ENCODE measurements around the gene UGT8.
A peak's percentile ranks its signal among the peaks of the same experiment; 100 is the strongest.

Gene UGT8

DNA sequence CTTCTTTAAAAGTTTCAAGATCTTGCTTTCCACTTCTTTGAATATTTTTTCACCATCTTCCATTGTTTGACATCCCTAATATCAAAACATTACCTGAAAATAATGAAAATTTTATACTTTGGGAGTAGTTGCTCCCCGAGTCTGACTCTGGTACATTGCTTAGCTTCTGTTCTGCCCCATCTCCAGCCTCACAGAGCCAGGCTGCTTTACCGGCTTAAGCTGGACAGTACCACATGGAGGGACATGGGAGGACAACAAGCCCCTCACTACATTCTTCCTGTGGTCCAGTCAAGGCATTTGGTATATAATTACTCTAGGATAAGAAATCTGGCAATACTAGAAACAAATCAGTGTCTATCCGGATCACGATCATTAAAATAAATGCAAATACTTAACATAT lies 60.2 kb downstream of the UGT8 start:
- no peak overlapping the region for H3K27ac ChIP-seq (replicated peaks; ENCODE audit: low read length)
- no peak overlapping the region for H3K9ac ChIP-seq (ENCODE audit: low read depth, low read length, poor library complexity)
- no peak overlapping the region for H2BK12ac ChIP-seq (ENCODE audit: low read length)
- H4K91ac ChIP-seq (ENCODE audit: low read depth, low read length, poor library complexity): no peak overlapping the region
- H3K27me3 ChIP-seq (ENCODE audit: control insufficient read depth in 3 of 3, insufficient read depth in 3 of 3, low read depth in 1 of 3, low read length in 3 of 3): no peaks in the 10 kb centered on the region
- no peak overlapping the region for H3K14ac ChIP-seq (ENCODE audit: low read length)
- H2BK15ac ChIP-seq (ENCODE audit: low read length): no peak overlapping the region
- no peaks in the 10 kb centered on the region for H3K79me1 ChIP-seq (ENCODE audit: low read depth, low read length)
- no peak overlapping the region for H3K23ac ChIP-seq (ENCODE audit: low read depth, low read length, poor library complexity)
- no peak overlapping the region for H2BK5ac ChIP-seq (ENCODE audit: low read length)
- H3K4me1 ChIP-seq (ENCODE audit: control insufficient read depth in 2 of 2, insufficient read depth in 1 of 2, low read depth in 1 of 2, low read length in 2 of 2): no peaks in the 10 kb centered on the region
- H3K9me3 ChIP-seq (replicated peaks in 1 of 2; ENCODE audit: control insufficient read depth in 2 of 2, insufficient read depth in 1 of 2, low read depth in 1 of 2, low read length in 2 of 2): no peaks in the 10 kb centered on the region
- no peak overlapping the region for H3K18ac ChIP-seq (ENCODE audit: low read length)
- H2AFZ ChIP-seq (ENCODE audit: low read length): no peak overlapping the region
- no CpG with 5 or more reads among the region's 4 CpGs for WGBS, 2 donors (ENCODE audit: extremely low coverage in 2 of 2, insufficient read length in 2 of 2, insufficient replicate concordance in 1 of 2)
- H3K36me3 ChIP-seq (replicated peaks in 1 of 2; ENCODE audit: control insufficient read depth in 2 of 2, insufficient read depth in 2 of 2, low read length in 2 of 2): no peaks in the 10 kb centered on the region
- no peak overlapping the region for H2BK120ac ChIP-seq (ENCODE audit: low read depth, low read length)
- H2AK5ac ChIP-seq (ENCODE audit: low read depth, low read length): no peak overlapping the region
- H3K4me3 ChIP-seq (ENCODE audit: low read length in 2 of 2): no peak overlapping the region
- no peak overlapping the region for H3K4ac ChIP-seq (ENCODE audit: low read length)
- H4K8ac ChIP-seq (ENCODE audit: low read depth, low read length): no peak overlapping the region
- no peak overlapping the region for H3K4me2 ChIP-seq (ENCODE audit: insufficient read depth, low read length, poor library complexity, severe bottlenecking)
- no peak for DNase-seq (ENCODE audit: low spot score)

DNA sequence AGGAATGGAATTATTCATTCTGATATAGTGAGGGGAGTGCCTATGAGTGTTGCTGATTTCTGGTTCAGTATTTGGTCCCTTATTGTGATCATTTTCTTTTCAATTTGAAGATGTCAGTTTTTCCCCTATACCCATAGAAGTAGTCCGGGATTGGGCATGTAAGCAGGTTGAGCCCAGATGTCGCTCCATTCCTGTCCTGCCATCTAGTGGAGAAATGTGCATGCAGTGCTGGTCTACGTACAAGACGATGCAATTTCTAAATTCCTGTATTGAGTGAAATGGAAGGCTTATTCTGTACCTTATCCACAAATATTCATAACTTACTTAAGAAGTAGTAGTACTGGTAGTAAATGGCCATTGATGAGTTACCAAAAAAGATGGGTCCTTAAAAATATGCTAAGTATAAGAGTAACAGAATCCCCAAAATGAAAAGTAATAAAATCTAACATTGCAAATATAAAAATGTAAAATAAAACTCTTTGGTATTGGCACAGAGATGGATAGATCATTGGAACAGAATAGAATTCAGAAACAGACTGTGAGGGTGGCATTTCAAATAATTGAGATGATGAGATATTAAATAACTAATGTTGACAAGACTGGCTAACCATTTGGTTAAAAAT lies 60.9 kb downstream of the UGT8 start:
- no peak overlapping the region for H2BK120ac ChIP-seq (ENCODE audit: low read depth, low read length)
- no peak overlapping the region for H3K14ac ChIP-seq (ENCODE audit: low read length)
- H3K4me2 ChIP-seq (ENCODE audit: insufficient read depth, low read length, poor library complexity, severe bottlenecking): no peak overlapping the region
- WGBS, 2 donors (ENCODE audit: extremely low coverage in 2 of 2, insufficient read length in 2 of 2, insufficient replicate concordance in 1 of 2): no CpG with 5 or more reads among the region's 4 CpGs
- no peak overlapping the region for H2BK5ac ChIP-seq (ENCODE audit: low read length)
- no peak overlapping the region for H3K4me3 ChIP-seq (ENCODE audit: low read length in 2 of 2)
- H3K23ac ChIP-seq (ENCODE audit: low read depth, low read length, poor library complexity): no peak overlapping the region
- DNase-seq (ENCODE audit: low spot score): peak; percentile 53
- H3K4ac ChIP-seq (ENCODE audit: low read length): no peak overlapping the region
- H4K8ac ChIP-seq (ENCODE audit: low read depth, low read length): no peak overlapping the region
- H2BK12ac ChIP-seq (ENCODE audit: low read length): no peak overlapping the region
- H2BK15ac ChIP-seq (ENCODE audit: low read length): no peak overlapping the region
- no peaks in the 10 kb centered on the region for H3K9me3 ChIP-seq (replicated peaks in 1 of 2; ENCODE audit: control insufficient read depth in 2 of 2, insufficient read depth in 1 of 2, low read depth in 1 of 2, low read length in 2 of 2)
- no peak overlapping the region for H2AFZ ChIP-seq (ENCODE audit: low read length)
- no peak overlapping the region for H2AK5ac ChIP-seq (ENCODE audit: low read depth, low read length)
- H3K4me1 ChIP-seq (ENCODE audit: control insufficient read depth in 2 of 2, insufficient read depth in 1 of 2, low read depth in 1 of 2, low read length in 2 of 2): no peaks in the 10 kb centered on the region
- H3K9ac ChIP-seq (ENCODE audit: low read depth, low read length, poor library complexity): no peak overlapping the region
- no peak overlapping the region for H4K91ac ChIP-seq (ENCODE audit: low read depth, low read length, poor library complexity)
- no peak overlapping the region for H3K27ac ChIP-seq (replicated peaks; ENCODE audit: low read length)
- H3K79me1 ChIP-seq (ENCODE audit: low read depth, low read length): no peaks in the 10 kb centered on the region
- peaks cover 0 to under 1% (median 0%) of the 10 kb centered on the region in 3 experiments for H3K27me3 ChIP-seq (ENCODE audit: control insufficient read depth in 3 of 3, insufficient read depth in 3 of 3, low read depth in 1 of 3, low read length in 3 of 3)
- no peak overlapping the region for H3K18ac ChIP-seq (ENCODE audit: low read length)
- no peaks in the 10 kb centered on the region for H3K36me3 ChIP-seq (replicated peaks in 1 of 2; ENCODE audit: control insufficient read depth in 2 of 2, insufficient read depth in 2 of 2, low read length in 2 of 2)

DNA sequence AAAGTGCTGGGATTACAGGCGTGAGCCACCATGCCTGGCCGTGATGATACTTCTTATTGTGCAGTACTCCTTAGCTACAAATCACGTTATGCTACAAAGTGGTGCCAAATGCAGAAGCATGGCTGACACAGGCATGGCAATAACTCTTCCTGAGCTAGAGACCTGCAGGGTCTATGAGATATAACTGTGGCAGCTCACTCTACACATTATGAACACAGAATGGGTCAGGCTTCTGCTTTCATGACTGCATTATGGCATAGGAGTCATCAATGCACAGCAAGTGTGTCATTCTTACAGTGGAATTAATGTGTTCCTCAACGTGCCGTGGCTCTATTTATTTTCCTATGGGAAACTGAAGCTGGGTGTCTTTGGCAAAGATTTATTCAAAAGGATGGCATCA lies 64.5 kb downstream of the UGT8 start:
- DNase-seq (ENCODE audit: low spot score): no peak
- Histone ChIP-seq H3K4me3 (ENCODE audit: low read length in 2 of 2) (no peak overlapping the region), H3K9ac (ENCODE audit: low read depth, low read length, poor library complexity) (no peak overlapping the region), H2BK120ac (ENCODE audit: low read depth, low read length) (no peak overlapping the region), H3K27ac (replicated peaks; ENCODE audit: low read length) (no peak overlapping the region), H4K91ac (ENCODE audit: low read depth, low read length, poor library complexity) (no peak overlapping the region), H4K8ac (ENCODE audit: low read depth, low read length) (no peak overlapping the region), H2BK5ac (ENCODE audit: low read length) (no peak overlapping the region), H3K4me2 (ENCODE audit: insufficient read depth, low read length, poor library complexity, severe bottlenecking) (no peak overlapping the region), H3K4ac (ENCODE audit: low read length) (no peak overlapping the region), H3K79me1 (ENCODE audit: low read depth, low read length) (no peaks in the 10 kb centered on the region), H2AK5ac (ENCODE audit: low read depth, low read length) (no peak overlapping the region), H3K23ac (ENCODE audit: low read depth, low read length, poor library complexity) (no peak overlapping the region), H3K27me3 (ENCODE audit: control insufficient read depth in 3 of 3, insufficient read depth in 3 of 3, low read depth in 1 of 3, low read length in 3 of 3) (peaks cover 0 to 2% (median 0%) of the 10 kb centered on the region in 3 experiments), H3K9me3 (replicated peaks in 1 of 2; ENCODE audit: control insufficient read depth in 2 of 2, insufficient read depth in 1 of 2, low read depth in 1 of 2, low read length in 2 of 2) (no peaks in the 10 kb centered on the region), H3K36me3 (replicated peaks in 1 of 2; ENCODE audit: control insufficient read depth in 2 of 2, insufficient read depth in 2 of 2, low read length in 2 of 2) (no peaks in the 10 kb centered on the region), H3K14ac (ENCODE audit: low read length) (no peak overlapping the region), H2BK12ac (ENCODE audit: low read length) (no peak overlapping the region), H3K18ac (ENCODE audit: low read length) (no peak overlapping the region), H2BK15ac (ENCODE audit: low read length) (no peak overlapping the region), H2AFZ (ENCODE audit: low read length) (no peak overlapping the region), H3K4me1 (ENCODE audit: control insufficient read depth in 2 of 2, insufficient read depth in 1 of 2, low read depth in 1 of 2, low read length in 2 of 2) (no peaks in the 10 kb centered on the region)
- WGBS, 2 donors (ENCODE audit: extremely low coverage in 2 of 2, insufficient read length in 2 of 2, insufficient replicate concordance in 1 of 2): no CpG with 5 or more reads among the region's 5 CpGs

DNA sequence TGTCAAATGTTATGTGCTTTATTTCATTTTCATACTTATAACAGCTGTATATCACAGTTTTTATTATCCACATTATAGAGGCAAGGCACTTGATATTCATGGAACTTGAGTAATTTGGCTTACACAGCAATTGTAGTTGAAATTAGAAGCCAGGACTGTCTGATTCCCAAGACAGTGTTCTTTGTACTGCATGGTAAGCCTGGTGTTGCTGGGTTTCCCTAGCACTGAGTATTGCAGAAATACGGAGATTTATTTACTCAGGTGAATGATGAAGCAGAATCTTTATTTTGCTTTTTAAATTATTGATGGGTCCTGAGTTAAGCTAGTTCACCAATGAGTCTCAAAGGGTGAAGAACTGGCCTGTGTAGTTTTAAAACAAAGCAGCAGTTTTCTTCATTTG lies 70.0 kb downstream of the UGT8 start:
- no peak for DNase-seq (ENCODE audit: low spot score)
- H2BK12ac ChIP-seq (ENCODE audit: low read length): no peak overlapping the region
- no peak overlapping the region for H2BK15ac ChIP-seq (ENCODE audit: low read length)
- no peak overlapping the region for H3K18ac ChIP-seq (ENCODE audit: low read length)
- H3K14ac ChIP-seq (ENCODE audit: low read length): no peak overlapping the region
- no peak overlapping the region for H3K23ac ChIP-seq (ENCODE audit: low read depth, low read length, poor library complexity)
- H3K27ac ChIP-seq (replicated peaks; ENCODE audit: low read length): no peak overlapping the region
- no peaks in the 10 kb centered on the region for H3K4me1 ChIP-seq (ENCODE audit: control insufficient read depth in 2 of 2, insufficient read depth in 1 of 2, low read depth in 1 of 2, low read length in 2 of 2)
- H3K79me1 ChIP-seq (ENCODE audit: low read depth, low read length): no peaks in the 10 kb centered on the region
- peaks cover 0 to 2% (median 0%) of the 10 kb centered on the region in 3 experiments for H3K27me3 ChIP-seq (ENCODE audit: control insufficient read depth in 3 of 3, insufficient read depth in 3 of 3, low read depth in 1 of 3, low read length in 3 of 3)
- no peaks in the 10 kb centered on the region for H3K36me3 ChIP-seq (replicated peaks in 1 of 2; ENCODE audit: control insufficient read depth in 2 of 2, insufficient read depth in 2 of 2, low read length in 2 of 2)
- no peak overlapping the region for H2AK5ac ChIP-seq (ENCODE audit: low read depth, low read length)
- no peak overlapping the region for H3K4me3 ChIP-seq (ENCODE audit: low read length in 2 of 2)
- H3K9me3 ChIP-seq (replicated peaks in 1 of 2; ENCODE audit: control insufficient read depth in 2 of 2, insufficient read depth in 1 of 2, low read depth in 1 of 2, low read length in 2 of 2): no peaks in the 10 kb centered on the region
- H3K4me2 ChIP-seq (ENCODE audit: insufficient read depth, low read length, poor library complexity, severe bottlenecking): no peak overlapping the region
- no peak overlapping the region for H4K8ac ChIP-seq (ENCODE audit: low read depth, low read length)
- H3K4ac ChIP-seq (ENCODE audit: low read length): no peak overlapping the region
- no peak overlapping the region for H2BK120ac ChIP-seq (ENCODE audit: low read depth, low read length)
- H2BK5ac ChIP-seq (ENCODE audit: low read length): no peak overlapping the region
- H4K91ac ChIP-seq (ENCODE audit: low read depth, low read length, poor library complexity): no peak overlapping the region
- no peak overlapping the region for H2AFZ ChIP-seq (ENCODE audit: low read length)
- no peak overlapping the region for H3K9ac ChIP-seq (ENCODE audit: low read depth, low read length, poor library complexity)
- WGBS, 2 donors (ENCODE audit: extremely low coverage in 2 of 2, insufficient read length in 2 of 2, insufficient replicate concordance in 1 of 2): no CpG with 5 or more reads among the region's 1 CpG

All from neuronal stem cell (in vitro differentiated cells).